NCI-H345 (cell line): ENCODE results near the gene BTF3L4.
"Not testable (repeated sequence)": the region's sequence is repeated elsewhere in the genome, so short reads cannot be mapped to it uniquely, and the experiment has no call there.

Experiments used
- DNase-seq: peaks from one replicate; lab custom pipeline; 2025; lab: John Stamatoyannopoulos, UW

Gene BTF3L4

GRCh38 chr1:52055066-52055865 lies 829 bp upstream of the BTF3L4 start, which contains the start of gene TXNDC12:
Gene TXNDC12 (minus strand): TSS chr1:52055191. CDS start chr1:52055096, 95 bp downstream.
- peak; percentile 91 for DNase-seq

DNA sequence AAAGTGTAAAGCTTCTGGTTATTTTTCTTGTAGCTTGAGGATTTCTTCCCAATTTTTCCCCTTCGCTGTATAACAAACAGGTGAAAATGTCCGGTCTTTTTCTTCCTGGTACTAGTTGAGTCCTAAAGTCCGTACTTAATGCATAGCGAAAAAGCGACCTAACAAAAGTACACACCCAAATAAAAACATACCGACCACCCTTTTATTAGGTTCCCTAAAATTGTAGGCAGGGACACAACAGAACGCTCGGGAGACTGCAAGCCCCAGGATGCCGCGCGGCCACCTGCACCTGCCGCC lies 281 bp upstream of the BTF3L4 start:
- no peak for DNase-seq

DNA sequence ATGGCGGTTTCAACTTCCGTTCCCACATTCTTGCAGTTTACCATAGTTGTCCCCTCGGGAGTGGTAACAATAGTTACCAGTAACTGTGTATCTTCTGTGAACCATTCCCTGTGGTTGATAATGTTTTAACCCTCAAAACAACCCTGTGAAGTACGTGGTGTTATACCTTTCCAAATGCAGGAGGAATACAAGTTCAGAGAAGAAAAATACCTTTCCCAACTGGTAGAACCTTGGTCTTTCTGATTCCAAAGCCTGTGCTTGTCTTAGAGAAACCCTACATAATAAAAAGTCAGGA lies 789 bp downstream of the BTF3L4 start:
- DNase-seq = no peak

- DNase-seq = no peak
Measured at GRCh38 chr1:52057255-52057654, 1.2 kb downstream of the BTF3L4 start.

- no peak for DNase-seq
Measured at GRCh38 chr1:52057876-52058415, 1.9 kb downstream of the BTF3L4 start.

DNA sequence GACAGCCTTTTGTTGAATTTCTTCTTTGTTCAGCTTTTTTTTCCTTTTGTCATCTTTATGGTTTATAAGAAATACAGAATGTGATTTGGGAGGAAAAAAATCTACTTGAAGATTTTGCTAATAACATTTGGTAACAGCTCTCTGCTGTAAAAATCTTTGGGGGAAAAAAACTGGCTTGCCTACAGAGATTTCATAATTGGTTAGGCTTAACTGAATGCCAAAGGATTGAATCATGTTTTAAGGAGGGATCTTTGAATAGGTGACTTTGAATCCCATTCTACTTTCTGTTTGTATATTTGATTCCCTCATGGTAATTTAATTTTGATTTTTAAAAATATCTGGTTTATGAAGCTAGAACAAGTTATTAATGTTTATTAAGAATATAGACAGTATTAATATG lies 3.2 kb downstream of the BTF3L4 start:
- no peak for DNase-seq

- no peak for DNase-seq
Measured at GRCh38 chr1:52059888-52060287, 3.8 kb downstream of the BTF3L4 start.

DNA sequence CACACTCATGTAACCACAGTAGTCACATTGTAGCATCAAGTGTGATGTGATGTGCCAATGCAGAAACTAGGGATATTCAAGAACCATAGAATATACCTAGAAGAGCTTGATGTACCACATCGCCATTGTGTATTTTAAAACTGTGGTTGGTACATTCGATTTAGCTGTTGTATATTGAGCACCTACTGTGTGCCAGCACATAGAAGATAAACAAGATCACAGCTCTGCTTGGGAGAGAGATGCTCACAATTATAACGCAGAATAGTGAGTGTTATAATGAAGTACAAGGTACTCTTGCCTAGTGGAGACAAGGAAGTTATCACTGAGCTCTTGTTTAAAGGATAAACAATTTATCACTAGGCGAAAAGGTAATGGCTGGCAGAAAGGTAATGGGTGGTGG lies 4.7 kb downstream of the BTF3L4 start:
- DNase-seq = no peak

- DNase-seq = no peak
Measured at GRCh38 chr1:52063192-52063591, 7.1 kb downstream of the BTF3L4 start.

DNA sequence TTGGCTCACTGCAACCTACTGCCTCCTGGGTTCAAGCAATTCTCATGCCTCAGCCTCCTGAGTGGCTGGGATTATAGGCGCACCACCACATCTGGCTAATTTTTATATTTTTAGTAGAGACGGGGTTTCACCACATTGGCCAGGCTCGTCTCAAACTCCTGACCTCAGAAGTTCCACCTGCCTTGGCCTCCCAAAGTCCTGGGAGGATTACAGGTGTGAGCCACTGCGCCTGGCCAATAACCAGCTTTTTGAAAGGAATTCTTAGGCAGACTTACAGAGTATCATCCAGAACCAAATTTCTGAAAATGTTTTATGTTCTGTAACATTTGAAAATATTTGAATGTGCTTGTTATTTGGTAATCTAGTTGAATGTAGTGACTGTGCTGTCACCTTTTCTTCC lies 14.6 kb downstream of the BTF3L4 start:
- no peak for DNase-seq

- no peak for DNase-seq
Measured at GRCh38 chr1:52072291-52072690, 16.2 kb downstream of the BTF3L4 start.

DNA sequence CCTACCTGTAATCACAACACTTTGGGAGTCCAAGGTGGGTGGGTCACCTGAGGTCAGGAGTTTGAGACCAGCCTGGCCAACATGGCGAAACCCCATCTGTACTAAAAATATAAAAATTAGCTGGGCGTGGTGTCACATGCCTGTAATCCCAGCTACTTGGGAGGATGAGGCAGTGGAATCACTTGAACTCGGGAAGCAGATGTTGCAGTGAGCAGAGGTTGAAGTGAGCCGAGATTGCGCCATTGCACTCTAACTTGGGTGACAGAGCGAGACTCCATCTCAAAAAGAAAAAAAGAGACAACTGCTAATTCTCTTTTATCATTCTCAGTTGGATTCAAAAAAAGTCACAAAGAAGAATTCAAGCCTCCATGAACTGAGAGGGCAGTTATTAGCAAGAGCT lies 21.2 kb downstream of the BTF3L4 start:
- DNase-seq = not testable (repeated sequence)

- no peak for DNase-seq
Measured at GRCh38 chr1:52080014-52080415, 23.9 kb downstream of the BTF3L4 start.

GRCh38 chr1:52087892-52088291 lies 31.8 kb downstream of the BTF3L4 start:
- DNase-seq = not testable (repeated sequence)

GRCh38 chr1:52094300-52094699 lies 38.2 kb downstream of the BTF3L4 start:
- DNase-seq = not testable (repeated sequence)

GRCh38 chr1:52096216-52096615 lies 40.1 kb downstream of the BTF3L4 start:
- DNase-seq = no peak

- peak; percentile 64 for DNase-seq
Measured at GRCh38 chr1:52098139-52098871, 42.2 kb downstream of the BTF3L4 start.

- no peak for DNase-seq
Measured at GRCh38 chr1:52102336-52103013, 46.4 kb downstream of the BTF3L4 start.

DNA sequence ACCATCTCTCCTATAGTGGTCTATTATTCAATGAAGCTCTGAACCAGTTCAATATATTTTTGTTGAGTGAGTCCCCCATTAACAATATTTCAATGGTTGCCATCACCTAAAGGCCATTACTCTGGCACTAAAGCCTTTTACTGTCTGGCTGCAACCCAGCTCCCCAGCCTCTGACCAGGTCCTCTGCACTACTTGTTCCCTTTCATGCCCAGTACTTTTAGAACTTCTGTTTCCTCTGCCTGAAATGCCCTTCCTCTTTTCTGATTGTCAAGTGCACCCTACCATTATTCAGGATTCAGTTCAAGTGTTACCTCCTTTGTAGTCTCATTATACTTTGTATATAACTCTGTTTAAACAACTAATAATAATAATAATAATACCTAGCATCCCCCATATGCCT lies 55.4 kb downstream of the BTF3L4 start:
- DNase-seq = no peak

DNA sequence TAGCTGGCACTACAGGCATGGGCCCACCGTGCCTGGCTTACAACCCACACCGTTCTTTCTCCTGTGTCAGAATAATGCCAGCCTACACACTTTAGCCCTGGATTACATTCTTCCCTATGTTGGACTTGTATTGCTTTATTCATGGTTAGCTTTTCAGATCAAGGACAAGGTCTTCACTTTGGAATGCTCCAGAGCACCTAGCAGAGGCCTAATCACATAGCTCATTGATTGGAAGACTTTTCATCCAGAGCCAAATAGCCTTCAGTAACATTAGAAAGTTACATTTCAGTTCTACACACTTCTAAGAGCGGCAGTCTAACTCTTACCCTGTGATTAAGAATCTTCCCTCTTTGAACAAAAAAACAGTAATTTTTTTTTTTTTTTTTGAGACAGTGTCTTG lies 56.4 kb downstream of the BTF3L4 start:
- DNase-seq = no peak

- no peak for DNase-seq
Measured at GRCh38 chr1:52119301-52120079, 63.4 kb downstream of the BTF3L4 start.

DNA sequence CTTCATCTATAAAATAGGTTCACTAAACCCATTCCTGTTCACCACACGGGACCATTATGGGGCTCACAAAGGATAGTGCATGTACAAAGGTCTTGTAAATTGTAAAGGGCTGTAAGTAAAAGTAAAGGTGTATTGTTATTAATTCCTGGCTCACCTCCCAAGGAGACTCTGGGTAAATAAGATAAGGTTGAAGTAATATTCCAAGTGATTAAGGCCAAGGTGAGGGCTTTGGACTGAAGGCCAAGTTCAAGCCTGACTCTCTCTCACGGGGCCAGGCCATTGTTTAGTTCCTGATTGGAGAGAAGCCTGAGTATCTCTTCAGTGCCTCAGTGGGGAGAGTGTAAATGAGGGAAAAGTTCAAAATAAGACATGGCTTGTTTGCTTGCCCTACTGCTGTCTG lies 66.3 kb downstream of the BTF3L4 start:
- no peak for DNase-seq
